Measurements from ENCODE around the gene GBX2.

DNA sequence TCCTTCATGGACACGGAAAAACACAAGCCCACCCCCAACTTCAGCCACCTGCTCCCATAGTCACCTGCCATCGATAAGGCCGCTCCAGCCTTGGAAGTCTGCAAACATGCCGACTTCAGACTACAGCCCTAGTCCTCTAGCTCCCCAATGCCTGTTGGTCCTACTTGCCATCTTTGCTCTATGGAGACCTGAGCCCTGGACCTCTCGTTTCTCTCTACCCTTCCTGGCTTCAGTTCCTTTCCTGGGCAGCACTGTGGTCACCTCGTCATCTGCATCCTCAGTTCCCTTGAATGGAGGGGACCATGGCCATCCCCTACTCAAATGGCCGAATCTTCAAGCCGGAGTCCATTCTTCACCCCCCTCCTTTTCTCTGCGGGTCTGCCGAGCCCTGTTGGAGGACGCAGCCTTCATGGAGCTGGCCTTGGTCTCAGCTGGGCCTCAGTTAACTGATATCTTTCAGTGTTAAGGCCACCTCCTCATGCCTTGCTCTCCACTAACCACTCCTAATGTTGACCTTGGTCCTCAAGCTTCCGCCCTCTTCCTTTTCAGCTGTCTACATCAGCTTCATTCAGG lies 47.7 kb upstream of the GBX2 start:
- TF ChIP-seq, protein P1, sequence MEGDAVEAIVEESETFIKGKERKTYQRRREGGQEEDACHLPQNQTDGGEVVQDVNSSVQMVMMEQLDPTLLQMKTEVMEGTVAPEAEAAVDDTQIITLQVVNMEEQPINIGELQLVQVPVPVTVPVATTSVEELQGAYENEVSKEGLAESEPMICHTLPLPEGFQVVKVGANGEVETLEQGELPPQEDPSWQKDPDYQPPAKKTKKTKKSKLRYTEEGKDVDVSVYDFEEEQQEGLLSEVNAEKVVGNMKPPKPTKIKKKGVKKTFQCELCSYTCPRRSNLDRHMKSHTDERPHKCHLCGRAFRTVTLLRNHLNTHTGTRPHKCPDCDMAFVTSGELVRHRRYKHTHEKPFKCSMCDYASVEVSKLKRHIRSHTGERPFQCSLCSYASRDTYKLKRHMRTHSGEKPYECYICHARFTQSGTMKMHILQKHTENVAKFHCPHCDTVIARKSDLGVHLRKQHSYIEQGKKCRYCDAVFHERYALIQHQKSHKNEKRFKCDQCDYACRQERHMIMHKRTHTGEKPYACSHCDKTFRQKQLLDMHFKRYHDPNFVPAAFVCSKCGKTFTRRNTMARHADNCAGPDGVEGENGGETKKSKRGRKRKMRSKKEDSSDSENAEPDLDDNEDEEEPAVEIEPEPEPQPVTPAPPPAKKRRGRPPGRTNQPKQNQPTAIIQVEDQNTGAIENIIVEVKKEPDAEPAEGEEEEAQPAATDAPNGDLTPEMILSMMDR (IDR thresholded peaks at IDR 0.05) = no peak
- TF ChIP-seq POLR2A (IDR thresholded peaks at IDR 0.05) = no peak
